K562 (cell line): ENCODE measurements around the gene OIT3. TPM values are rescaled to one million over a fixed set of nuclear protein-coding genes. Genes with fewer than 3 reads are reported as not detected.

ENCODE experiments used
- CBX2 ChIP-seq: fragments of 200-600 bp; sonication (generic); IDR thresholded peaks from one replicate; pipeline ENCODE4 v1.6.1; 2012; ENCODE audit warnings: mild to moderate bottlenecking, low read length, inconsistent platforms; ENCODE audit not compliant: insufficient read depth, poor library complexity, severe bottlenecking
- FOXA3 ChIP-seq, 2 experiments: fragments of 450-650 bp in 1 of 2; sonication (generic) in 1 of 2; formaldehyde crosslinking; IDR thresholded peaks in 1 of 2; conservative IDR thresholded peaks in 1 of 2; 2 replicates each; pipeline versions ENCODE4 v1.4.0 to v1.8.0; 2020 to 2022; ENCODE audit warnings: mild to moderate bottlenecking in 2 of 2, missing genetic modification reagents in 1 of 2
- HNRNPUL1 ChIP-seq: fragments of 200-400 bp; formaldehyde crosslinking; IDR thresholded peaks from 2 replicates; pipeline ENCODE4 v1.6.1; 2017; ENCODE audit warnings: low read length
- IRF9 ChIP-seq: fragments of 450-650 bp; IDR thresholded peaks from 2 replicates; pipeline ENCODE4 v1.6.1; 2016; ENCODE audit warnings: missing biosample characterization, missing genetic modification characterization
- L3MBTL2 ChIP-seq: fragments of 450-650 bp; IDR thresholded peaks from 2 replicates; pipeline ENCODE4 v1.6.1; 2016; ENCODE audit warnings: mild to moderate bottlenecking, moderate library complexity
- PATZ1 ChIP-seq: fragments of 250-450 bp; sonication (Bioruptor Pico); IDR thresholded peaks from 2 replicates; pipeline ENCODE4 v1.5.0; 2020; ENCODE audit warnings: mild to moderate bottlenecking, borderline replicate concordance
- PHF21A ChIP-seq: fragments of 450-650 bp; IDR thresholded peaks from 2 replicates; pipeline ENCODE4 v1.6.1; 2017; ENCODE audit warnings: low read depth, borderline replicate concordance
- SAFB ChIP-seq: fragments of 200-400 bp; formaldehyde crosslinking; IDR thresholded peaks from 2 replicates; pipeline ENCODE4 v1.6.1; 2017; ENCODE audit warnings: low read depth, low read length, borderline replicate concordance
- TCFL5 ChIP-seq: fragments of 250-450 bp; sonication (Bioruptor Pico); conservative IDR thresholded peaks from 2 replicates; pipeline ENCODE4 v1.6.1; 2021; ENCODE audit warnings: mild to moderate bottlenecking, moderate library complexity, matching md5 sums
- TRIM28 ChIP-seq: fragments of 450-650 bp; IDR thresholded peaks from 2 replicates; pipeline ENCODE4 v1.6.1; 2017
- ZBED1 ChIP-seq: IDR thresholded peaks from 2 replicates; pipeline ENCODE4 v1.6.1; 2014
- ZBTB40 ChIP-seq, 2 experiments: fragments of 450-650 bp in 1 of 2; sonication (generic) in 1 of 2; formaldehyde crosslinking in 1 of 2; IDR thresholded peaks; 2 replicates each; pipeline versions ENCODE4 v1.7.1 to v1.9.0; 2016 to 2022; ENCODE audit warnings: inconsistent platforms in 1 of 2, mild to moderate bottlenecking in 1 of 2, missing genetic modification reagents in 1 of 2
- ZNF3 ChIP-seq: fragments of 250-450 bp; sonication (Bioruptor Pico); IDR thresholded peaks from 2 replicates; pipeline ENCODE4 v1.5.0; 2021; ENCODE audit warnings: mild to moderate bottlenecking, moderate library complexity
- ZNF551 ChIP-seq: fragments of 250-450 bp; sonication (Bioruptor Pico); IDR thresholded peaks from 2 replicates; pipeline ENCODE4 v1.5.0; 2021; ENCODE audit warnings: mild to moderate bottlenecking, moderate library complexity
- ZNF76 ChIP-seq: fragments of 250-450 bp; sonication (Bioruptor Pico); IDR thresholded peaks from 2 replicates; pipeline ENCODE4 v1.4.0; 2020; ENCODE audit warnings: mild to moderate bottlenecking, moderate library complexity, borderline replicate concordance
- ZNF780A ChIP-seq: fragments of 250-450 bp; sonication (Bioruptor Pico); IDR thresholded peaks from 2 replicates; pipeline ENCODE4 v1.5.0; 2021; ENCODE audit warnings: mild to moderate bottlenecking
- polyA plus RNA-seq, 8 experiments: library from polyadenylated mRNA; depleted of rRNA in 4 of 8; stranded (reverse) in 5 of 8; unstranded in 3 of 8; fragments of >200 nt; fragmentation: Nextera tagmentation in 2 of 8; fragmentation: Illumina TruSeq in 1 of 8; extraction: Ambion mirVana in 2 of 8; extraction: Trizol in 1 of 8; gene quantifications; 2 replicates each; pipeline versions ENCODE4 v1.2.1 to v1.2.3, GENCODE V29; 2011 to 2014; ENCODE audit warnings: inconsistent platforms in 1 of 8, missing spikeins in 1 of 8
- total RNA-seq, 7 experiments: library from RNA; depleted of rRNA in 6 of 7; stranded (reverse); fragments of >200 nt in 6 of 7; fragmentation: Illumina TruSeq in 2 of 7; extraction: Trizol in 2 of 7; gene quantifications; 2 replicates each; pipeline versions ENCODE4 v1.2.1 to v1.2.3, GENCODE V29; 2011 to 2021; ENCODE audit warnings: low replicate concordance in 1 of 7

OIT3 gene
- total and polyA plus RNA-seq, 9 of the 15 experiments (the other 6 are each of a cell fraction or from before 2014, with no cell fraction given), result not detected

GRCh38 chr10:72888151-72888638, 5.3 kb upstream of the OIT3 start (continued):
- TF ChIP-seq ZBTB40 (IDR thresholded peaks at IDR 0.05) (no peak), ZBTB40 (CRISPR knock-in tag; IDR thresholded peaks at IDR 0.05) (no peak), ZBED1 (no peak), FOXA3 (CRISPR knock-in tag; conservative IDR thresholded peaks at IDR 0.05 in 1 of 2, IDR thresholded peaks at IDR 0.05 in 1 of 2) (no peak), TCFL5 (no peak), SAFB (no peak), HNRNPUL1 (no peak), ZNF551 (CRISPR knock-in tag) (no peak), IRF9 (peak; percentile 78), L3MBTL2 (peak; percentile 20; the same call in 1 of the 2 replicates), CBX2 (no peak), PHF21A (no peak), ZNF3 (CRISPR knock-in tag) (no peak), PATZ1 (CRISPR knock-in tag) (no peak), TRIM28 (no peak), ZNF76 (CRISPR knock-in tag) (no peak), ZNF780A (CRISPR knock-in tag) (no peak)
